ENCODE results near the gene GMDS.
"Not testable (repeated sequence)": the region's sequence is repeated elsewhere in the genome, so short reads cannot be mapped to it uniquely, and the experiment has no call there.

DNA sequence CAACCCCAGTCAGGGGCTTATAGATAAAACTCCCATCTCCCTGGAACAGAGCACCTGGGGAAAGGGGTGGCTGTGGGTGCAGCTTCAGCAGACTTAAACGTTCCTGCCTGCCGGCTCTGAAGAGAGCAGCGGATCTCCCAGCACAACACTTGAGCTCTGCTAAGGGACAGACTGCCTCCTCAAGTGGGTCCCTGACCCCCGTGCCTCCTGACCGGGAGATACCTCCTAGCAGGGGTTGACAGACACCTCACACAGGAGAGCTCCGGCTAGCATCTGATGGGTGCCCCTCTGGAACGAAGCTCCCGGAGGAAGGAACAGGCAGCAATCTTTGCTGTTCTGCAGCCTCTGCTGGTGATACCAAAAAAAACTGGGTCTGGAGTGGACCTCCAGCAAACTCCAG is 494.3 kb downstream of the GMDS start:
- TF ChIP-seq, protein P1, sequence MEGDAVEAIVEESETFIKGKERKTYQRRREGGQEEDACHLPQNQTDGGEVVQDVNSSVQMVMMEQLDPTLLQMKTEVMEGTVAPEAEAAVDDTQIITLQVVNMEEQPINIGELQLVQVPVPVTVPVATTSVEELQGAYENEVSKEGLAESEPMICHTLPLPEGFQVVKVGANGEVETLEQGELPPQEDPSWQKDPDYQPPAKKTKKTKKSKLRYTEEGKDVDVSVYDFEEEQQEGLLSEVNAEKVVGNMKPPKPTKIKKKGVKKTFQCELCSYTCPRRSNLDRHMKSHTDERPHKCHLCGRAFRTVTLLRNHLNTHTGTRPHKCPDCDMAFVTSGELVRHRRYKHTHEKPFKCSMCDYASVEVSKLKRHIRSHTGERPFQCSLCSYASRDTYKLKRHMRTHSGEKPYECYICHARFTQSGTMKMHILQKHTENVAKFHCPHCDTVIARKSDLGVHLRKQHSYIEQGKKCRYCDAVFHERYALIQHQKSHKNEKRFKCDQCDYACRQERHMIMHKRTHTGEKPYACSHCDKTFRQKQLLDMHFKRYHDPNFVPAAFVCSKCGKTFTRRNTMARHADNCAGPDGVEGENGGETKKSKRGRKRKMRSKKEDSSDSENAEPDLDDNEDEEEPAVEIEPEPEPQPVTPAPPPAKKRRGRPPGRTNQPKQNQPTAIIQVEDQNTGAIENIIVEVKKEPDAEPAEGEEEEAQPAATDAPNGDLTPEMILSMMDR (IDR thresholded peaks at IDR 0.05): not testable (repeated sequence)
- not testable (repeated sequence) for TF ChIP-seq POLR2A (IDR thresholded peaks at IDR 0.05)
